ENCODE results near the gene PHLDA2.

The PHLDA2 gene

GRCh38 chr11:2928605-2929530, at the start of gene PHLDA2:
TSS of gene PHLDA2 (minus strand) at chr11:2929420. CDS start at chr11:2929364, 56 bp downstream.
- in situ Hi-C loops (cut with MboI; ENCODE audit: low sequenced_read_pairs) = no loop called here

DNA sequence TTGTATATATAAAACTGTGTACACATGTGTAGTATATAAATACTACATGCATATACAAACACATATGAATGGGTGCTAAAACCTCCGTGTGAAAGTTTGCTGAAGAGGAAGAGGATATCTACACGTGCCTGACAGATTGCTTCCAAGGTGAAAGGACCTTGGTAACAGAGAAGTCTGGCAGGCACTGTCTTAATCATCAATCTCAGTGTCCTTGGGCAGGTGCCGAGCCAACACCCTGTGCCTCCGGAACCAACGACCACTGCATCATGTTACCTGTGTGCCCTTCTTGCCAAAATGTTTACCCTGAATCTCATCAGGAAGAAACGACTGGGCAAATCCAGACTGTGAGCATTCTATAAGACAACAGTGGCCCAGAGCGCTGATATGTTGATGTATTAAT, 47.9 kb upstream of the PHLDA2 start:
- in situ Hi-C loops (cut with MboI; ENCODE audit: low sequenced_read_pairs) = no loop called here

DNA sequence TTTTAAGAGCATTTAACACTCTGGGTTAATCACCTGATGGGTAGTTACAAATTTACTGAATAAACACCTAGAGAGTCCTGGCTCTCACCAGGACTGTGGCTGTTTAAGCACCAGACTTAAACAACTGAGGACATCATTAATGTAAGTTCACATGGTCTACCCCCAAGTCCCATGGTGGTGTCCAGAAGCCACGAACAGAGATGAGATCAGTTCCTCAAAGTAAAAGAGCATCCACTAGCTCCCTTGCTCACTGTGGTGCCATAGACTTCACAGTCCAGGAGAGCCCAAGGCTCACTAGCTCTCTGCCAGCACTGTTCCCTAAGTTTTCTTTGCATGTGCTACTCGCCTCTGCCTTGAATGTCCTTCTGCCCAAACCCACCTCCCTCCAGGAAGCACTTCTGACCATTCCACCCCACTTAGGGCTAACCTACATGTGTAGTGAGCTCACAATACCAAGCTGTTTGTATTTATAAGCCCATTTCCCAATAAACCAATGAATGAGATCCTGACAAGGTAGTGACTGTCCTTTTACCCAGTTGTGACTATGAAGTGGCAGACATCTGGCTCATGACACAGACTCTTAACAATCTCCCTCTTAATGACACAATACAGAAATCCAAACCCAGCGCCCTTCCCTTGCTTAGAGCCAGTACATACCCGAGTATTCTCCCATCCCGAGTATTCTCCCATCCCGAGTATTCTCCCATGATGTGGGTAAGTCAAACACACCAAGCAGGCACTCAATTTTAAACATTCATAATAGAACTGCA, 47.3 kb upstream of the PHLDA2 start:
- in situ Hi-C loops (cut with MboI; ENCODE audit: low sequenced_read_pairs) = no loop called here

- in situ Hi-C loops (cut with MboI; ENCODE audit: low sequenced_read_pairs) = no loop called here
Observed at GRCh38 chr11:2975594-2975993, 46.4 kb upstream of the PHLDA2 start.

GRCh38 chr11:2974272-2974671, 45.1 kb upstream of the PHLDA2 start:
- in situ Hi-C loops (cut with MboI; ENCODE audit: low sequenced_read_pairs) = no loop called here

- in situ Hi-C loops (cut with MboI; ENCODE audit: low sequenced_read_pairs) = no loop called here
Observed at GRCh38 chr11:2968341-2968900, 39.2 kb upstream of the PHLDA2 start.

GRCh38 chr11:2964782-2965181, 35.6 kb upstream of the PHLDA2 start:
- in situ Hi-C loops (cut with MboI; ENCODE audit: low sequenced_read_pairs) = no loop called here

- in situ Hi-C loops (cut with MboI; ENCODE audit: low sequenced_read_pairs) = no loop called here
Observed at GRCh38 chr11:2963761-2964160, 34.5 kb upstream of the PHLDA2 start.

- in situ Hi-C loops (cut with MboI; ENCODE audit: low sequenced_read_pairs) = no loop called here
Observed at GRCh38 chr11:2963112-2963754, 34.0 kb upstream of the PHLDA2 start.

GRCh38 chr11:2961080-2961479, 31.9 kb upstream of the PHLDA2 start:
- in situ Hi-C loops (cut with MboI; ENCODE audit: low sequenced_read_pairs) = no loop called here

- in situ Hi-C loops (cut with MboI; ENCODE audit: low sequenced_read_pairs) = no loop called here
Observed at GRCh38 chr11:2960139-2960538, 30.9 kb upstream of the PHLDA2 start.

- in situ Hi-C loops (cut with MboI; ENCODE audit: low sequenced_read_pairs) = no loop called here
Observed at GRCh38 chr11:2958251-2958650, 29.0 kb upstream of the PHLDA2 start.

DNA sequence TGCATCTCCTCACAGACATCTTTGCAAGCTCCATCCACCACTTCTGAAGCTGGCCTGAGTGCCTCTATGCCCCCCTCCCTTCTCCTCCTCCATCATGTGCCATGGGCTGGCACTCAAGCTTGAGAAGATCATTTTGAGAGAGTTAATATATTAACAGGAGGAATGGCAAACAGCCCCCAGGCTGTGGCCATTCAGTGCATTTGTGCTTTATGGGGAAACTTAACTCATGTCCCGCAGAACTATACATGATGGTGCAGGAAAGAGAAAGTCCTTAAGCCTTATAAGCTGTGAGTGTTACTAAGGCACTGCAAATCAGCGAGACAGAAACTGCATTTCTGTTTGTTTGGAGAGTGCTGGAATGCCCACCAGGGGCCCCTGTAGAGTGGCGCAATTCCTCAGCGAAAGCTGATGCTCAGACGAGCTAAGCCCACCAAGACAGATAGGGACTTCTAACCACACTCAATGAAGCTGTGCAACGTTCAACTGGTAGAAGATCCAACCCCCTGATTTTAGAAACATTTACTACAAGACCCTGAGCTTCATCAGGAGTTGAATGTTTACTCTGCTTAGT, 26.8 kb upstream of the PHLDA2 start:
- in situ Hi-C loops (cut with MboI; ENCODE audit: low sequenced_read_pairs) = no loop called here

DNA sequence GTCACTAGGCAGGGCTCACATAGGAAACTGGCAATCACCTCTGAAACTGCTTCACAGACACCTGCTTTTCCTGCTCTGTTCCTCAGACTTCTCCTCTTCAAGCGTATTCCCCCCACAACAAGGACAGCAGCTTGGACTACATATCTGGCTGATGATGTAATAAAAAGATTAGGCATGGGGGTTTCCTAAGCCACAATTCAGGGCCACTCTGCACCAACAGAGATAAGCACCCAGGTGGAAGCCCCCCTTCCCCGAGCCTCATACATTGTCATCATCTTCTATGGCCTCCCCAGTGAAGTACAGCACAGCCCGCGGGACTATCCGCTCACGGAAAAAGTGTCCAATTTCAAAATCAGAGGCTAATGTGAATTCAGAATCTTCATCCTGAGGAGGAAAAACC, 25.0 kb upstream of the PHLDA2 start:
- in situ Hi-C loops (cut with MboI; ENCODE audit: low sequenced_read_pairs) = no loop called here

DNA sequence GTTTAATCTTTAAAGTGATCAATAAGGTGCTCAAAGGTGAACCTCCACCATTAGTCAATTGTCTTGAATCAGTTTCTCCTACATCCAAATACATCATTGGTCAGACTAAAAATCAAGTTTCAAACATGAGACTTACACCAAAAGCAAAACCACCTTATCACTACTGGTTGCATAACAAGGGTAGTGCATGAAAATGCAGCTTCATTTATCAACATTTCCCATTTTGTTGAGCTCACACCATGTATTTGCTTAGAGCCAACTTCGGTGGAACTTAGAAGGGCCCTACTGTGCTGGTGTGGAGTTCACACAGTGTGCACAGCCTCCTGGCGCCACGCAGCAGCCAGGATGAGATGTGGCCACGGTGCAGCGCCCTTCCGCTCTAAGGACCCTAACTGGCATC, 23.1 kb upstream of the PHLDA2 start:
- in situ Hi-C loops (cut with MboI; ENCODE audit: low sequenced_read_pairs) = no loop called here

GRCh38 chr11:2951231-2952110, 22.3 kb upstream of the PHLDA2 start:
- in situ Hi-C loops (cut with MboI; ENCODE audit: low sequenced_read_pairs) = no loop called here

DNA sequence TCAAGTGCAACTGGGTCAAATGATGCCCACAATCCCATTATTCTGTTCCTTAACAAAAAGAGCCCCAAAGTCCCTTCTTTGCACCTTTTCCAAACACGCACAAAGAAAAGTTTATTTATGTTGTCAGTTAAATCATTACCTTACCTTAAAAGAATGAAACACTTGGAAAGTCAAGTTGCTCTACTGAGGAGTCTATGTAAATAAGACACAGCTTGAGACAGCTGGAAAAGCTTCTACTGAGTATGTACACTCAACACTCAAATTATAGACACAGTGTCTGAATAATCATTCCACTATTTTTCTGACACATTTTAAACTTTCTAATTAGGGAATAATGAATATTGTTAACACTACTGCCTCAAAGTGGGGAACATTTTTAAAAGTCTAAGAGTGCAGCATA, 21.6 kb upstream of the PHLDA2 start:
- in situ Hi-C loops (cut with MboI; ENCODE audit: low sequenced_read_pairs) = no loop called here

GRCh38 chr11:2949920-2950319, 20.7 kb upstream of the PHLDA2 start:
- in situ Hi-C loops (cut with MboI; ENCODE audit: low sequenced_read_pairs) = no loop called here

DNA sequence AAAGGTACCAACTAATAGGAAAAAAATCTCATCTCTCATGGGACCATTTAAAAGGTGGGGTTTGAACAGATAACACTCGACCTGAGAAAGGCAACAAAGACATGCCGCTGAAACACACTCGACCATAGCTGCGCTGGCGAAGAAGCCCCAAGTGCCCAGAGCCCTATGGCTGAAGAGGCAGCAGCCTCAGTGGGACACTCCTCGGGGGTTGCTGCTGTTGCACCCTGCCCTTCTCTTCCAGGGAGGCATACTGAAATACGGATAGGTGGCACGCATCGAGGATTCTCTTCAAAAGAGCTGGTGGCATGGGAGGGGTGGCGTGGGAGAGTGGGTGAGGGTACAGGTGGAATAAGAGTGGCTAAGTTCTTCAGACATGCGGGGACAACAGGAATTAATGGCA, 18.5 kb upstream of the PHLDA2 start:
- in situ Hi-C loops (cut with MboI; ENCODE audit: low sequenced_read_pairs) = no loop called here

- in situ Hi-C loops (cut with MboI; ENCODE audit: low sequenced_read_pairs) = no loop called here
Observed at GRCh38 chr11:2945757-2946287, 16.6 kb upstream of the PHLDA2 start.

Data from HL-60/S4 treated with retinoic acid at 250 ng/mL for 4 days and 3 days (cell line).